ENCODE results near the gene PKP3. TPM values are rescaled to one million over a fixed set of nuclear protein-coding genes. Genes with fewer than 3 reads are reported as not detected.
"Not testable (repeated sequence)": the region's sequence is repeated elsewhere in the genome, so short reads cannot be mapped to it uniquely, and the experiment has no call there.

The PKP3 gene
- total RNA-seq, 1 donor from 2014 or later = 1.2 TPM

- ATAC-seq (no peak), DNase-seq (ENCODE audit: low spot score) (no peak)
Measured at GRCh38 chr11:376531-377173, 17.4 kb upstream of the PKP3 start.

- ATAC-seq = no peak
- DNase-seq (ENCODE audit: low spot score) = no peak
Measured at GRCh38 chr11:377174-377865, 16.7 kb upstream of the PKP3 start.

GRCh38 chr11:377883-378500 lies 16.0 kb upstream of the PKP3 start:
- DNase-seq (ENCODE audit: low spot score) (no peak), ATAC-seq (no peak)

GRCh38 chr11:379205-380094 lies 14.6 kb upstream of the PKP3 start:
- ATAC-seq (no peak), DNase-seq (ENCODE audit: low spot score) (no peak)

DNA sequence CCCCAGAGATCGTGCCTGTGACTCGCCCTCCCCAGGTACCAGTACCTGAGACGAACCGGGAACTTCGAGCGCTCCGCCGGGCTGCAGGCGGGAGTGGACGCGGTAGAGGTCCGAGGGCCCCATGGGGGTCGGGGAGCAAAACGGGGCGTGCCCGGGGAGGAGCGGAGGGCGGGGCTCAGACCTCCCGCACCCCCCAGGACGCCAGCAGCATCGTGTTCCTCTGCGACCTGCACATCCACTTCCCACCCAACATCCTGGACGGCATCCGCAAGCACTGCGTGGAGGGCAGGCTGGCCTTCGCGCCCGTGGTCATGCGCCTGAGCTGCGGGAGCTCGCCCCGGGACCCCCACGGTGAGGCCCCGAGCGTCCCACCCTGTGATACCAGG lies 13.9 kb upstream of the PKP3 start:
- ATAC-seq = no peak
- no peak for DNase-seq (ENCODE audit: low spot score)

- DNase-seq (ENCODE audit: low spot score) (no peak), ATAC-seq (no peak)
Measured at GRCh38 chr11:380491-380890, 13.5 kb upstream of the PKP3 start.

- DNase-seq (ENCODE audit: low spot score) = no peak
- ATAC-seq = no peak
Measured at GRCh38 chr11:380996-381395, 13.0 kb upstream of the PKP3 start.

- DNase-seq (ENCODE audit: low spot score) = no peak
- no peak for ATAC-seq
Measured at GRCh38 chr11:381501-382072, 12.4 kb upstream of the PKP3 start.

- DNase-seq (ENCODE audit: low spot score) = no peak
- ATAC-seq = no peak
Measured at GRCh38 chr11:382081-382629, 11.9 kb upstream of the PKP3 start.

GRCh38 chr11:383431-383830 lies 10.6 kb upstream of the PKP3 start:
- ATAC-seq = no peak
- DNase-seq (ENCODE audit: low spot score) = no peak

GRCh38 chr11:384511-384910 lies 9.5 kb upstream of the PKP3 start:
- no peak for ATAC-seq
- no peak for DNase-seq (ENCODE audit: low spot score)

- DNase-seq (ENCODE audit: low spot score) = no peak
- ATAC-seq = no peak
Measured at GRCh38 chr11:385594-386351, 8.2 kb upstream of the PKP3 start.

GRCh38 chr11:386483-386882 lies 7.5 kb upstream of the PKP3 start:
- no peak for ATAC-seq
- no peak for DNase-seq (ENCODE audit: low spot score)

DNA sequence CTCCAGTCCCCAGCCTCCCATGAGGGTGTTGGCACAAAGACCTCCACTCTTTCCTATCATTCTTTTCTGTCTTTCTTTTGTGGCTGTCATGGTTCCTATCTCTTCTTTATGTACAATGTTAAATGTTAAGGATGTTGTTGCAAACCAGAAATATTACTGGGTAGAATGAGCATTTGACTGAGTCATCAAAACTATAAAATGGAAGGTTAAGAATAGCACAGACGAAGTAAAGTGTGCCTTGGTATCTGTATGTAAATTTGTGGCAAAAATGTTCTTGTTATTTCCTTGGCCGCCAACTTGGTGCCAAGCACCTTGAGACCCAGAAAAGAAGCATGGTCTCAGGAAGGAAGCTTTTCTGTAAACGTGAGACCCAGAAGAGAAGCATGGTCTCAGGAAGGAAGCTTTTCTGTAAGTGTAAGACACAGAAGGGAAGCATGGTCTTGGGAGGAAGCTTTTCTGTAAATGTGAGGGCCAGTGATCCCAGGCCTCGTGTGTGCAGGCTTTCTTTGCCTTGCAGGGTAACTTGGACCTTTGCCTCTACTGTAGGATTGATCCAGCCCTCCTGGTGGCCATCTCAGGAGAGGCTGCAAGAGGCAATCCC lies 6.7 kb upstream of the PKP3 start:
- DNase-seq (ENCODE audit: low spot score) (no peak), ATAC-seq (no peak)

DNA sequence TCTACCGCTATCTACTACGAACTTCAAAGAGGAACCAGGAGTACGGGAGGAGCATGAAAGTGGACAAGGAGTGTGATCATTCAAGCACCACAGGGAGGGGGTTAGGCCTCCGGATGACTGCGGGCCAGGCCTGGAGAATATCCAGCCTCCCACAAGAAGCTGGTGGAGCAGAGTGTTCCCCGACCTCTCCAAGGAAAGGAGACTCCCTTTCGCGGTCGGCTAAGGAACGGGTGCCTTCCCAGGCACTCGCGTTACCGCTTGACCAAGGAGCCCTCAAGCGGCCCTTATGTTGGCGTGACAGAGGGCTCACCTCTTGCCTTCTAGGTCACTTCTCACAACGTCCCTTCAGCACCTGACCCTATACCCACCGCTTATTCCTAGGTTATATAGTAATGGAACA lies 4.6 kb upstream of the PKP3 start:
- DNase-seq (ENCODE audit: low spot score); ATAC-seq: not testable (repeated sequence)

DNA sequence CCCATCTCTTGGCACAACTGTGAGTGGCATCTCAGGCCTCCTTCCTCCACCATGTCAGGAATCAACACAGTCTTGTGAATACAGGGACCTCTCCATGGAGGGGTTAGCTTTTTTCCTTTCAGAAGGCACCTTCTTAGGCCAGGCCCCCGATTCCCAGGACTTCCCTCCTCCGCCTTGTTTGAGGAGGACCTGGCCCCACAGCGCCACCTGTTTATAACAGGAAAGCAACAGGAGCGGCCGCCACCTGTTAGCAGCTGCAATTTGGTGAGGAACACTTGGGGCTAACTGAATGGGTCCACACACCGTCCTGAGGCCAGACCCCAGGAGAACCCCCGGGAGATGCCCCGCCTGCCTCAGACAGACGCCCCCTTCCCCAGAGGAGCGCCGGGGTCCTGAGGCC lies 3.8 kb upstream of the PKP3 start:
- ATAC-seq (no peak), DNase-seq (ENCODE audit: low spot score) (no peak)

DNA sequence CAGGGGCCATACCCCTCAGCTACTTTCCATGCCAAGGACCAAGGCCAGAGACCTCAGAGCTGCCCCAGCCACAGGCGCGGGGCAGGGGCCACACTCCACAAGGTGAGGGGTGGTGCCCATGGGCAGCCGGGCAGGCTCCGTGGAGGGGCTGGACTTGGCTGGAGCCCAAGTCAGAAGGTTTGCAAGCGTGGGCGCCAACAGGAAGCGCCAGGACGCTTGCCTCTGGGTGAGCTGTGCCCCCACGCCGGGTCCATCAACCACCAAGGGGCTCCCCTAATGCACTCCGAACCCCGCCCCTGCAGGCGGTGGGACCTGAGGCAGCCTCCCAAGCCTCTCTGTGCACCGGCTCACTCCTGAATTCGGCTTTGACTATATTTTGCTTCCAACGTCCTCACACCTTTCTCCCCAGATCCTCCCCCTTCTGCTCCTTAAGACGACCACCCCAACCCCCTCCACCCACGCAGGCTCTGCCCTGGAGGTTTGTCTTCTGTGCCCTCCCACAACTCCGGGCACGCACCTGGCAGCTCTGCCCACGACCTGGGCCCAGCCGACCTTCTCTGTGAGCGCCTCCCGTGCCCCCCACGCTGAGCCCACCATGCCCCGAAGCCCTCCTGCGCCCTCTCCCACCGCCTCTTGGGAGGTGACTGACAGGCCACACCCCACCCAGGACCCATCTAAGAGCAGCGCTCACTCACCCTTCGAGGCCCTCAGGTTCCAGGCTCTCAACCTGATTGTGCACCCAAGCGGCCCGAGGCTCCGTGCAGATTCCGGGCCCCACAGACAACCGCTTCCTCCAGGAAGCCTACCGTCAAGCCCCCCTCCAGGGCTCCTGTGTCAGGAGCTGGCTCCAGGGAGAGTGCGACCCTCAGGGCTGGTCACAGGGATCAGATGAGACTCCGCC lies 2.6 kb upstream of the PKP3 start:
- ATAC-seq (no peak), DNase-seq (ENCODE audit: low spot score) (no peak)

GRCh38 chr11:392102-392777 lies 1.8 kb upstream of the PKP3 start:
- no peak for ATAC-seq
- DNase-seq (ENCODE audit: low spot score) = no peak
